Trophoblast cell (in vitro differentiated cells and primary cell): ENCODE results near the gene CFI.

Source experiments
- DNase-seq, 2 donors: peaks; one replicate each; pipeline ENCODE4 v3.0.0-alpha.2; 2016
- H2AFZ ChIP-seq: 2 replicates; pipeline ENCODE4 v1.6.1; 2013; ENCODE audit warnings: low read length, moderate library complexity, mild to moderate bottlenecking; ENCODE audit not compliant: insufficient read depth, poor library complexity
- H2AK5ac ChIP-seq: 2 replicates; pipeline ENCODE4 v1.6.1; 2013; ENCODE audit warnings: mild to moderate bottlenecking, low read length
- H2BK120ac ChIP-seq: 2 replicates; pipeline ENCODE4 v1.6.1; 2013; ENCODE audit warnings: low read length, mild to moderate bottlenecking, moderate library complexity; ENCODE audit not compliant: insufficient read depth, poor library complexity
- H2BK12ac ChIP-seq: 2 replicates; pipeline ENCODE4 v1.6.1; 2013; ENCODE audit warnings: mild to moderate bottlenecking, low read length, moderate library complexity
- H2BK5ac ChIP-seq: 2 replicates; pipeline ENCODE4 v1.6.1; 2013; ENCODE audit warnings: low read length, low read depth, moderate library complexity, mild to moderate bottlenecking; ENCODE audit not compliant: poor library complexity
- H3K14ac ChIP-seq: 2 replicates; pipeline ENCODE4 v1.6.1; 2013; ENCODE audit warnings: mild to moderate bottlenecking, low read length
- H3K18ac ChIP-seq: 2 replicates; pipeline ENCODE4 v1.6.1; 2013; ENCODE audit warnings: mild to moderate bottlenecking, low read length
- H3K23ac ChIP-seq: 2 replicates; pipeline ENCODE4 v1.6.1; 2013; ENCODE audit warnings: low read length
- H3K27ac ChIP-seq: 2 replicates; pipeline ENCODE4 v1.5.1; 2013; ENCODE audit warnings: low read depth, mild to moderate bottlenecking, inconsistent platforms, low read length, moderate library complexity
- H3K27me3 ChIP-seq: 2 replicates; pipeline ENCODE4 v1.6.1; 2013; ENCODE audit warnings: inconsistent platforms, mild to moderate bottlenecking, low read length, moderate library complexity; ENCODE audit not compliant: insufficient read depth
- H3K36me3 ChIP-seq, 2 experiments: 1 replicate in 1 of 2; 2 replicates in 1 of 2; pipeline ENCODE4 v1.6.1; 2013; ENCODE audit warnings: low read length in 2 of 2, mild to moderate bottlenecking in 2 of 2, moderate library complexity in 1 of 2; ENCODE audit not compliant: insufficient read depth in 2 of 2, control insufficient read depth in 1 of 2
- H3K4ac ChIP-seq: 2 replicates; pipeline ENCODE4 v1.6.1; 2013; ENCODE audit warnings: low read depth, mild to moderate bottlenecking, low read length, moderate library complexity
- H3K4me1 ChIP-seq, 2 experiments: 1 replicate in 1 of 2; 2 replicates in 1 of 2; pipeline ENCODE4 v1.6.1; 2013; ENCODE audit warnings: low read length in 2 of 2, mild to moderate bottlenecking in 2 of 2, moderate library complexity in 1 of 2; ENCODE audit not compliant: insufficient read depth in 2 of 2, control insufficient read depth in 1 of 2
- H3K4me2 ChIP-seq: 2 replicates; pipeline ENCODE4 v1.6.1; 2013; ENCODE audit warnings: inconsistent platforms, mild to moderate bottlenecking, low read length, moderate library complexity
- H3K4me3 ChIP-seq: 2 replicates; pipeline ENCODE4 v1.5.1; 2013; ENCODE audit warnings: mild to moderate bottlenecking, low read depth, low read length, inconsistent platforms
- H3K79me1 ChIP-seq: one replicate; pipeline ENCODE4 v1.6.1; 2013; ENCODE audit warnings: low read length
- H3K79me2 ChIP-seq: 2 replicates; pipeline ENCODE4 v1.6.1; 2013; ENCODE audit warnings: low read length, mild to moderate bottlenecking; ENCODE audit not compliant: control insufficient read depth, insufficient read depth, poor library complexity
- H3K9ac ChIP-seq: 2 replicates; pipeline ENCODE4 v1.6.1; 2013; ENCODE audit warnings: mild to moderate bottlenecking, low read length
- H3K9me3 ChIP-seq: 2 replicates; pipeline ENCODE4 v1.6.1; 2013; ENCODE audit warnings: low read depth, mild to moderate bottlenecking, control low read depth, inconsistent platforms, low read length; ENCODE audit not compliant: insufficient read depth
- H4K12ac ChIP-seq: 2 replicates; pipeline ENCODE4 v1.6.1; 2013; ENCODE audit warnings: low read depth, mild to moderate bottlenecking, low read length, moderate library complexity
- H4K8ac ChIP-seq: 2 replicates; pipeline ENCODE4 v1.6.1; 2013; ENCODE audit warnings: low read depth, mild to moderate bottlenecking, low read length, moderate library complexity
- H4K91ac ChIP-seq: one replicate; pipeline ENCODE4 v1.6.1; 2013; ENCODE audit warnings: low read depth, mild to moderate bottlenecking, low read length, moderate library complexity
- WGBS: extraction: QIAGEN DNeasy Blood & Tissue Kit; methylation state at CpG from one replicate; pipeline ENCODE4 v1.1.7; 2013; ENCODE audit warnings: missing lambda C conversion rate; ENCODE audit not compliant: insufficient read length, insufficient coverage; ENCODE audit errors: extremely low coverage; 5-methylcytosine and 5-hydroxymethylcytosine counted together

Gene CFI

DNA sequence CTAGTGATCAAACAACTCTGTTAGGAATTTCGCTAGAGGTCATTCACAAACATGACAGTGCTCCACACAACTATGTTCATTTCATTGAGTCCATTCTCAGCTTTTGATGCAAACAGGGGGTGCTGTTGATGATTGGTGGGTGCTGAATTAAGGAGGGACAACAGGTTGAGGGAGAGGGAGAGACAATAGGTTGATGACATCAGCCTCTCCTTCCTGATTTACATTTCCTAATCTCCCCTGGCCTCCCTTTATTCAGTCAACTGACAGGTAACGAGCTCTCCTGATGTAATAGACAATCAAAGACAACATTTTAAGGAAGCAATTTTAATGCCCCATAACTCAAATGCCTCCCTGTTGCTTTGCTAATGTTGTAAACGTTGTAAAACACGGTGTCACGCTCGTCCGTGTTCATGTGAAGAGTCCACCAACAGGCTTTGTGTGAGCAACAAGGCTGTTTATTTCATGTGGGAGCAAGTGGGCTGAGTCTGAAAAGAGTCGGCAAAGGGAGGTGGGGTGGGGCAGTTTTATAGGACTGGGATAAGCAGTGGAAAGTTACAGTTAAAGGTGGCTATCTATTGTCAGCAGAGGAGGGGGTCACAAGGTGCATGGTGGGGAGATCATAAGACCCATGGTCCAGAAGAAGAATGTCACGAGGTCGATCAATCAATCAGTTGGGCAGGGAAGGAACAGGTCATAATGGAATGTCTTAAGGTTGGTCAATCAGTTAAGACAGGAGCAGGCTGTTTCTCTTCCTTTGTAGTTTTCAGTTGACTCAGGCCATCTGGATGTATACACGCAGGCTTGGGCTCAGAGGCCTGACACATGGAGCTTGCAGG lies 9.0 kb upstream of the CFI start:
- H3K4me2 ChIP-seq: no peak overlapping the region
- no peak overlapping the region for H2BK5ac ChIP-seq
- H4K91ac ChIP-seq: no peak overlapping the region
- H2AK5ac ChIP-seq: no peak overlapping the region
- no peak overlapping the region for H2AFZ ChIP-seq
- H3K4me1 ChIP-seq: no peaks in the 10 kb centered on the region
- H2BK120ac ChIP-seq: no peak overlapping the region
- H3K9me3 ChIP-seq: no peaks in the 10 kb centered on the region
- no peak overlapping the region for H3K4me3 ChIP-seq
- H3K23ac ChIP-seq: no peak overlapping the region
- no peak overlapping the region for H3K4ac ChIP-seq
- H3K36me3 ChIP-seq: no peaks in the 10 kb centered on the region
- no peak overlapping the region for H4K8ac ChIP-seq
- H3K79me1 ChIP-seq: peaks cover 2% of the 10 kb centered on the region
- H2BK12ac ChIP-seq: no peak overlapping the region
- H3K27ac ChIP-seq: no peak overlapping the region
- WGBS: no CpG with 5 or more reads among the region's 11 CpGs
- no peak overlapping the region for H3K18ac ChIP-seq
- H3K14ac ChIP-seq: no peak overlapping the region
- H3K27me3 ChIP-seq: no peaks in the 10 kb centered on the region
- H3K79me2 ChIP-seq: peaks cover 2% of the 10 kb centered on the region
- H3K9ac ChIP-seq: no peak overlapping the region
- no peak overlapping the region for H4K12ac ChIP-seq
- DNase-seq: no peak

DNA sequence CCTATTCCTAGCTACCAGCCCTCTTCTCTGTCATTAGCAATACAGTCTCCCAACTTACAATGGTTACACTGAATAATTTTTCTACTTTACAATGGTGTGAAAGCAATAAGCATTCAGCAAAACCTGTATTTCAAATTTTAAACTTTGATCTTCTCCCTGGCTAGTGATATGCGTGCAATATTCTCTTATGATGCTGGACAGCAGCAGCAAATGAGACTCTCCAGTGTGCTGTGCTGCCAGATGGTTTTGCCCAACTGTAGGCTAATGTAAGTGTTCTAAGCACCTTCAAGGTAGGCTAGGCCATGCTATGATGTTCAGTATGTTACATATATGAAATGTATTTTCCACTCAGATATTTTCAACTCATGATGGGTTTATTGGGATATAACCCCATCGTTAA lies 7.9 kb upstream of the CFI start:
- no peaks in the 10 kb centered on the region for H3K9me3 ChIP-seq
- no peak overlapping the region for H2BK120ac ChIP-seq
- no peak overlapping the region for H3K4me3 ChIP-seq
- no peak overlapping the region for H2AK5ac ChIP-seq
- no peak overlapping the region for H3K4me2 ChIP-seq
- no peak for DNase-seq
- no peaks in the 10 kb centered on the region for H3K4me1 ChIP-seq
- H3K36me3 ChIP-seq: no peaks in the 10 kb centered on the region
- no peak overlapping the region for H3K23ac ChIP-seq
- H2AFZ ChIP-seq: no peak overlapping the region
- H2BK12ac ChIP-seq: no peak overlapping the region
- H3K9ac ChIP-seq: no peak overlapping the region
- H3K79me2 ChIP-seq: no peaks in the 10 kb centered on the region
- H3K14ac ChIP-seq: no peak overlapping the region
- H3K79me1 ChIP-seq: no peaks in the 10 kb centered on the region
- no CpG with 5 or more reads among the region's 2 CpGs for WGBS
- H2BK5ac ChIP-seq: no peak overlapping the region
- no peak overlapping the region for H3K4ac ChIP-seq
- no peak overlapping the region for H3K18ac ChIP-seq
- no peak overlapping the region for H4K91ac ChIP-seq
- no peak overlapping the region for H4K8ac ChIP-seq
- H3K27ac ChIP-seq: no peak overlapping the region
- no peak overlapping the region for H4K12ac ChIP-seq
- H3K27me3 ChIP-seq: no peaks in the 10 kb centered on the region

DNA sequence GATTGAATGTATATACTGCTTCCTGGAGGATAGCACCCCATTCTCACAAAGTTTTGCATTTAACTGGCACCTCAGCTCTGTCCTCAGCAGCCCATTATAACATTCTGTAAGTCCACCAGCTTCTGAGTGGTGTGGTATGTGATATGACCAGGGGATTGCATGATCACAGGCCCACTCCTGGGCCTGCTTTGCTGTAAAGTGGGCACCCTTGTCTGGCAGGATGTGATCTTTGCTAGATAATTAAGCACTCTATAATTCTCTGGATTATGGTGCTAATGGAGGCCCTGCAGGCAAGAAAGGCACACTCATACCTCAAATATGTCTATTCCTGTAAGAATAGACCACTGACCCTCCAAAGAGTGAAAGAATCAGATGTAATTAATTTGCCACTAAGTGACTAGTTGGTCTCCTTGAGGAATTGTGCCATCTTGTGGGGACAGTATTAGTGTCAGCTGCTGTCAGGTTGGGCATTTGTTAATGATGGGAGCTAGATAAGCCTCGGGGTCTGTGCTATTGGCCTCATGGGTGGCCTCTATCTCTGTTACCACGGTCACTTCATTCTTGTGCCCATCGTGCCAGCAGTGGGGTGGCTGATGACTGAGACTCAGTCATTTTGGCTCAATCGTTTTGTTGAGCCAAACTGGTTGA lies 2.2 kb upstream of the CFI start:
- Histone ChIP-seq H4K12ac (no peak overlapping the region), H3K14ac (no peak overlapping the region), H3K23ac (no peak overlapping the region), H3K4ac (no peak overlapping the region), H4K8ac (no peak overlapping the region), H2BK12ac (no peak overlapping the region), H3K4me3 (no peak overlapping the region), H3K4me2 (no peak overlapping the region), H3K9ac (no peak overlapping the region), H3K27me3 (no peaks in the 10 kb centered on the region), H2AK5ac (no peak overlapping the region), H2BK120ac (no peak overlapping the region), H3K79me1 (no peaks in the 10 kb centered on the region), H3K79me2 (no peaks in the 10 kb centered on the region), H3K27ac (no peak overlapping the region), H3K36me3 (no peaks in the 10 kb centered on the region), H3K4me1 (no peaks in the 10 kb centered on the region), H3K18ac (no peak overlapping the region), H4K91ac (no peak overlapping the region), H2AFZ (no peak overlapping the region), H2BK5ac (no peak overlapping the region), H3K9me3 (no peaks in the 10 kb centered on the region)
- DNase-seq: no peak
- no CpG with 5 or more reads among the region's 4 CpGs for WGBS

DNA sequence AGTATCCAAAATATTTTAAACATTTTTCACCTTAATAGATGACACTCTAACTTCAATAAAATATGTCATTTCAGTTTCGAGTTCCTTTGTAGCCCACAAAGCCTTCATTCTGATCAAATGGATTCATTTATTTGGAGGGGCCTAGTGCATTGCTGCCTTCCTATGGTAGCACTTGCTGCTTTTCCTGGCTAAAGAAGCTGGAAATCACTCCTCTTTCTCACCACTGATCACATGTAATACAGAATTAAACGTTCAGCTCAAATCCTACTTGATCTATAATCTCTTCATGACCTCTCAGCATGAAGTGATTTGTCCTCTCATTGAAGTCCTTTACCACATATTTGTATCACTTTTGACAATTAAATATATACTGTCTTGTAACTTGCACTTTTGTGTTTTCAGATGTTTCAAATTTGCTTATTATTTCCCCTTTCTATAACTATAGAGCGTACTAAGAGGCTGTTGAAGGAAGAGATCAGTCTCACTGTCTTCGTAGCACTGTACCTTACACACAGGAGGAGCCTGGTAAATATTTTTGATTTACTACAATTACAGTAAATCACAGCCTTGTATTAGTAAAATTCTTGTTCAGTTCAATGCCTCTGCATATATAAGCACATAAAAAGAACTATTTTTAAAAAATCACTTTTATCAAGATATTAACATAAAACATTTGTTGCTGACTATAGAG lies 555 bp downstream of the CFI start:
- Histone ChIP-seq H2BK5ac (no peak overlapping the region), H3K27ac (no peak overlapping the region)
- no CpG with 5 or more reads among the region's 4 CpGs for WGBS

More for the DNA sequence above, 555 bp downstream of the CFI start:
- Histone ChIP-seq H3K14ac (no peak overlapping the region), H3K79me1 (no peaks in the 10 kb centered on the region), H3K36me3 (no peaks in the 10 kb centered on the region), H2BK12ac (no peak overlapping the region), H2BK120ac (no peak overlapping the region), H3K4ac (no peak overlapping the region), H3K4me2 (no peak overlapping the region), H3K4me3 (no peak overlapping the region), H3K9ac (no peak overlapping the region), H2AK5ac (no peak overlapping the region), H3K23ac (no peak overlapping the region), H3K27me3 (no peaks in the 10 kb centered on the region), H3K79me2 (no peaks in the 10 kb centered on the region), H4K12ac (no peak overlapping the region), H4K8ac (no peak overlapping the region), H3K4me1 (no peaks in the 10 kb centered on the region), H2AFZ (no peak overlapping the region), H3K9me3 (peaks cover 2% of the 10 kb centered on the region), H3K18ac (no peak overlapping the region), H4K91ac (no peak overlapping the region)
- no peak for DNase-seq
